ENCODE results near the gene CACNG1.

DNA sequence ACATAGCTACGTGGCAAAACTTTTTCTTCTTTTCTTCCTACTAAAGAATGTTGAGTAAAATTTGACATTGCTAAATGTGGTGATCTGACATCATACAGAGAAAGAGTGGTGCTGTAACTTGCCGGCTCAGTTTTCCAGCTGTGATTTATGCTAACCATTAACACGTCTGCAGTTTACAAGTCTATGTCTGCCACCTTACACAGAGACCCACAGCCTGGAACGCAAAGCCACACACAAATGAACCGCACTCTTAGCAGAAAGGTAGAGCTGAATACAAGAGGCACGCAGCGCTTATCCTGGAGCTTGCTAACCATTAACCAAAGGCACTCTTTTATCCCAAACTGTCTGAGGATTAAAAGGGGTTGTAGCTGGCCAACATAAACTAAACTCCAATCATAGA, 31.9 kb downstream of the CACNG1 start:
- TF ChIP-seq, protein P1, sequence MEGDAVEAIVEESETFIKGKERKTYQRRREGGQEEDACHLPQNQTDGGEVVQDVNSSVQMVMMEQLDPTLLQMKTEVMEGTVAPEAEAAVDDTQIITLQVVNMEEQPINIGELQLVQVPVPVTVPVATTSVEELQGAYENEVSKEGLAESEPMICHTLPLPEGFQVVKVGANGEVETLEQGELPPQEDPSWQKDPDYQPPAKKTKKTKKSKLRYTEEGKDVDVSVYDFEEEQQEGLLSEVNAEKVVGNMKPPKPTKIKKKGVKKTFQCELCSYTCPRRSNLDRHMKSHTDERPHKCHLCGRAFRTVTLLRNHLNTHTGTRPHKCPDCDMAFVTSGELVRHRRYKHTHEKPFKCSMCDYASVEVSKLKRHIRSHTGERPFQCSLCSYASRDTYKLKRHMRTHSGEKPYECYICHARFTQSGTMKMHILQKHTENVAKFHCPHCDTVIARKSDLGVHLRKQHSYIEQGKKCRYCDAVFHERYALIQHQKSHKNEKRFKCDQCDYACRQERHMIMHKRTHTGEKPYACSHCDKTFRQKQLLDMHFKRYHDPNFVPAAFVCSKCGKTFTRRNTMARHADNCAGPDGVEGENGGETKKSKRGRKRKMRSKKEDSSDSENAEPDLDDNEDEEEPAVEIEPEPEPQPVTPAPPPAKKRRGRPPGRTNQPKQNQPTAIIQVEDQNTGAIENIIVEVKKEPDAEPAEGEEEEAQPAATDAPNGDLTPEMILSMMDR (IDR thresholded peaks at IDR 0.05; ENCODE audit: poor library complexity, severe bottlenecking) = no peak
- TF ChIP-seq EZH2 (IDR thresholded peaks at IDR 0.05; ENCODE audit: borderline replicate concordance, insufficient read depth, low read length, poor library complexity, severe bottlenecking) = no peak
- no peak for TF ChIP-seq TAF1 (IDR thresholded peaks at IDR 0.05; ENCODE audit: low read depth)
- no peak for TF ChIP-seq RAD21 (conservative IDR thresholded peaks at IDR 0.05)

Measured in neural cell (in vitro differentiated cells).